Loucy (cell line): Measurements from ENCODE around the gene GABBR2.

Experiments used
- CTCF ChIP-seq: fragments of 200-600 bp; sonication (generic); conservative IDR thresholded peaks from 2 replicates; pipeline ENCODE4 v1.5.1; 2014; ENCODE audit warnings: mild to moderate bottlenecking, antibody characterized with exemption, low read length
- EZH2phosphoT487 ChIP-seq: fragments of 200-600 bp; IDR thresholded peaks from 2 replicates; pipeline ENCODE4 v1.6.1; 2018; ENCODE audit warnings: antibody characterized with exemption, mild to moderate bottlenecking, moderate library complexity, borderline replicate concordance

GRCh38 chr9:98612061-98612752 is 96.5 kb downstream of the GABBR2 start:
- TF ChIP-seq CTCF (no peak), EZH2phosphoT487 (no peak)
